GM12878 (cell line): ENCODE results near the gene SPRED2. TPM values are rescaled to one million over a fixed set of nuclear protein-coding genes. Genes with fewer than 3 reads are reported as not detected.

ENCODE experiments used
- ATAC-seq: fragments of 200-7000 bp; cut with Tn5 transposase; 3 replicates; pipeline ENCODE4 v1.9.1; 2020; ENCODE audit warnings: mild to moderate bottlenecking, moderate library complexity
- BruUV-seq: library from RNA; stranded (reverse); fragments of 400-500 nt; replicated peaks from 2 replicates; lab custom pipeline; 2021; lab: Mats Ljungman, UMichigan
- CTCF ChIA-PET: fragments of 300-600 bp; sonication (Branson Sonifier 250); formaldehyde crosslinking; extraction: SDS; loops from one replicate; lab custom pipeline; 2021; ENCODE audit warnings: inconsistent platforms; lab: Yijun Ruan, JAX
- POLR2A ChIA-PET: fragments of 350-600 bp; formaldehyde crosslinking; extraction: SDS; loops from one replicate; lab custom pipeline; 2021; ENCODE audit warnings: inconsistent platforms; lab: Charles Lee
- RAD21 ChIA-PET: fragments of 300-600 bp; sonication (Branson Sonifier 250); formaldehyde crosslinking; loops from one replicate; lab custom pipeline; 2023; ENCODE audit warnings: antibody characterized with exemption; ENCODE audit not compliant: unreplicated experiment; lab: Charles Lee
- SMC1A ChIA-PET: fragments of 300-600 bp; sonication (Branson Sonifier 250); formaldehyde crosslinking; loops from one replicate; lab custom pipeline; 2023; ENCODE audit not compliant: unreplicated experiment, uncharacterized antibody; lab: Charles Lee
- DNase-seq: peaks from one replicate; pipeline ENCODE4 v3.0.0-alpha.2; 2011; ENCODE audit warnings: low read depth, low spot score
- FAIRE-seq: peaks from 3 replicates; lab custom pipeline; 2011; peaks lifted over from hg19 to GRCh38; lab: Jason Lieb, UNC
- H2AFZ ChIP-seq: 2 replicates; pipeline ENCODE4 v1.6.0; 2011; ENCODE audit warnings: low read depth, low read length, control low read depth; ENCODE audit not compliant: control insufficient read depth
- H3K27ac ChIP-seq: 2 replicates; pipeline ENCODE4 v1.5.1; 2011; ENCODE audit warnings: control low read depth; ENCODE audit not compliant: control insufficient read depth, insufficient read depth
- H3K27me3 ChIP-seq, 2 experiments: replicated peaks in 1 of 2; 2 replicates each; pipeline versions ENCODE4 v1.6.0 to v1.6.1; 2011; ENCODE audit warnings: low read length in 1 of 2; ENCODE audit not compliant: control insufficient read depth in 2 of 2, insufficient read depth in 2 of 2
- H3K36me3 ChIP-seq, 2 experiments: 2 replicates each; pipeline ENCODE4 v1.5.1; 2011; ENCODE audit warnings: low read length in 1 of 2; ENCODE audit not compliant: control insufficient read depth in 2 of 2, insufficient read depth in 2 of 2
- H3K4me1 ChIP-seq: 2 replicates; pipeline ENCODE4 v1.6.1; 2011; ENCODE audit warnings: mild to moderate bottlenecking, low read length, moderate library complexity, mixed read lengths; ENCODE audit not compliant: control insufficient read depth, insufficient read depth
- H3K4me2 ChIP-seq: 2 replicates; pipeline ENCODE4 v1.6.0; 2011; ENCODE audit warnings: control low read depth; ENCODE audit not compliant: control insufficient read depth, insufficient read depth
- H3K4me3 ChIP-seq: fragments of 200-600 bp; sonication (generic); 2 replicates; pipeline ENCODE4 v1.5.1; 2016
- H3K79me2 ChIP-seq: 2 replicates; pipeline ENCODE4 v1.6.0; 2011; ENCODE audit warnings: low read length; ENCODE audit not compliant: control insufficient read depth, insufficient read depth
- H3K9ac ChIP-seq: 2 replicates; pipeline ENCODE4 v1.8.0; 2011; ENCODE audit warnings: low read length, control low read depth, mixed read lengths; ENCODE audit not compliant: control insufficient read depth, insufficient read depth
- H3K9me3 ChIP-seq: replicated peaks from 3 replicates; pipeline ENCODE4 v1.5.1; 2011; ENCODE audit warnings: mild to moderate bottlenecking, low read length; ENCODE audit not compliant: control insufficient read depth, insufficient read depth
- H4K20me1 ChIP-seq: 2 replicates; pipeline ENCODE4 v1.6.0; 2011; ENCODE audit not compliant: control insufficient read depth, insufficient read depth
- ATF2 ChIP-seq: IDR thresholded peaks from 2 replicates; pipeline ENCODE4 v1.6.1; 2012; ENCODE audit warnings: low read length, inconsistent platforms
- ETV6 ChIP-seq, 2 experiments: fragments of 450-650 bp in 1 of 2; IDR thresholded peaks in 1 of 2; conservative IDR thresholded peaks in 1 of 2; 2 replicates each; pipeline ENCODE4 v1.6.1; 2014; ENCODE audit warnings: antibody characterized with exemption in 1 of 2, borderline replicate concordance in 1 of 2, low read depth in 1 of 2, mild to moderate bottlenecking in 1 of 2, moderate library complexity in 1 of 2
- FOXM1 ChIP-seq: IDR thresholded peaks from 2 replicates; pipeline ENCODE4 v1.6.1; 2012; ENCODE audit warnings: low read depth, mild to moderate bottlenecking, inconsistent platforms, low read length, moderate library complexity
- IKZF2 ChIP-seq, 2 experiments: fragments of 450-650 bp; IDR thresholded peaks; 2 replicates each; pipeline ENCODE4 v1.6.1; 2017; ENCODE audit warnings: mild to moderate bottlenecking in 2 of 2, moderate library complexity in 2 of 2
- IRF3 ChIP-seq: fragments of 450-650 bp; IDR thresholded peaks from 2 replicates; pipeline ENCODE4 v1.6.1; 2014; ENCODE audit warnings: mild to moderate bottlenecking
- MEF2A ChIP-seq: IDR thresholded peaks from 2 replicates; pipeline ENCODE4 v1.6.1; 2011; ENCODE audit warnings: low read depth, mild to moderate bottlenecking, low read length, moderate library complexity; ENCODE audit not compliant: insufficient read depth
- MLLT1 ChIP-seq: fragments of 450-650 bp; IDR thresholded peaks from 2 replicates; pipeline ENCODE4 v1.6.1; 2016; ENCODE audit warnings: mild to moderate bottlenecking
- MXI1 ChIP-seq: fragments of 150-350 bp; IDR thresholded peaks from 2 replicates; pipeline ENCODE4 v1.6.1; 2011; ENCODE audit warnings: low read depth, mild to moderate bottlenecking, inconsistent platforms, low read length, improper control_type of control experiment
- POLR2AphosphoS2 ChIP-seq: IDR thresholded peaks from 2 replicates; pipeline ENCODE4 v1.6.1; 2011; ENCODE audit warnings: low read depth, mild to moderate bottlenecking, low read length, improper control_type of control experiment, moderate library complexity
- SIN3A ChIP-seq: IDR thresholded peaks from 2 replicates; pipeline ENCODE4 v1.6.1; 2012; ENCODE audit warnings: low read depth, low read length, improper control_type of control experiment
- TCF7 ChIP-seq: IDR thresholded peaks from 2 replicates; pipeline ENCODE4 v1.6.1; 2014; ENCODE audit warnings: antibody characterized with exemption, borderline replicate concordance
- ZNF384 ChIP-seq: IDR thresholded peaks from 2 replicates; pipeline ENCODE4 v1.6.1; 2012; ENCODE audit warnings: low read depth, mild to moderate bottlenecking, low read length, improper control_type of control experiment, borderline replicate concordance
- WGBS: methylation state at CpG from one replicate; pipeline ENCODE4 v1.1.6; 2016; ENCODE audit warnings: low lambda C conversion rate; ENCODE audit not compliant: insufficient replicate concordance, insufficient coverage; ENCODE audit errors: missing lambda C conversion rate; 5-methylcytosine and 5-hydroxymethylcytosine counted together
- in situ Hi-C: fragments of 300-500 bp; cut with MboI; formaldehyde crosslinking; loops from 9 replicates; pipeline ENCODE4 v1.14.3; 2018; ENCODE audit warnings: mixed read lengths
- intact Hi-C: fragments of 100-400 bp; cut with micrococcal nuclease; formaldehyde crosslinking; loops from one replicate; pipeline ENCODE4 v1.14.2; 2022; ENCODE audit not compliant: unreplicated experiment
- polyA plus RNA-seq, 11 experiments: library from polyadenylated mRNA; depleted of rRNA in 4 of 11; unstranded in 6 of 11; stranded (reverse) in 5 of 11; fragments of >200 nt; fragmentation: Nextera tagmentation in 4 of 11; fragmentation: Illumina TruSeq in 1 of 11; extraction: Ambion mirVana in 4 of 11; extraction: Trizol in 1 of 11; gene quantifications; 1 replicate in 1 of 11; 2 replicates in 10 of 11; pipeline versions ENCODE4 v1.2.1 to v1.2.3, GENCODE V29; 2011 to 2016; ENCODE audit warnings: inconsistent platforms in 2 of 11, missing spikeins in 2 of 11, low read depth in 1 of 11
- total RNA-seq, 4 experiments: library from RNA; depleted of rRNA in 3 of 4; stranded (reverse); fragments of >200 nt in 3 of 4; fragmentation: Illumina TruSeq in 1 of 4; extraction: Trizol in 1 of 4; gene quantifications; 2 replicates each; pipeline versions ENCODE4 v1.2.1 to v1.2.3, GENCODE V29; 2013 to 2021

SPRED2 gene
- total and polyA plus RNA-seq, 10 of the 15 experiments (the other 5 are each of a cell fraction or from before 2014, with no cell fraction given) = 3.0 to 23.9 (median 9.7) TPM

GRCh38 chr2:65334714-65335113 lies 97.7 kb downstream of the SPRED2 start:
- Histone ChIP-seq H3K27ac (no peak overlapping the region), H2AFZ (no peak overlapping the region), H3K4me1 (no peaks in the 10 kb centered on the region), H3K4me2 (no peak overlapping the region), H3K27me3 (no peaks in the 10 kb centered on the region), H3K9me3 (no peaks in the 10 kb centered on the region)
- SMC1A ChIA-PET = interaction anchor here (1.2 kb wide), 1 partner anchor 35 kb away, joined by 4 read pairs; no protein-coding TSS in a partner anchor
- ATAC-seq = no peak
- WGBS = 46% methylated on average over 4 of the region's 4 CpGs
- POLR2A ChIA-PET = no interaction called here
- RAD21 ChIA-PET = no interaction called here
- CTCF ChIA-PET = no interaction called here
- no TSS peak for BruUV-seq
- TF ChIP-seq ZNF384 (no peak), MLLT1 (no peak), TCF7 (no peak), IKZF2 (IDR thresholded peaks at IDR 0.05) (no peak), MXI1 (no peak), ATF2 (no peak), IRF3 (no peak), FOXM1 (no peak), ETV6 (conservative IDR thresholded peaks at IDR 0.05 in 1 of 2, IDR thresholded peaks at IDR 0.05 in 1 of 2; ENCODE audit: borderline replicate concordance in 1 of 2, low read depth in 1 of 2) (no peak), SIN3A (no peak), MEF2A (no peak), POLR2AphosphoS2 (no peak)
- TF ChIP-seq, all 136 proteins: peak for 0
- Histone ChIP-seq H3K9ac (no peak overlapping the region), H3K36me3 (peaks cover 1 to 2% of the 10 kb centered on the region in 2 experiments; a peak in 2 of 4 replicates), H3K4me3 (no peak overlapping the region), H3K79me2 (no peaks in the 10 kb centered on the region), H4K20me1 (no peaks in the 10 kb centered on the region)
- intact Hi-C loops = no loop called here
- in situ Hi-C loops = no loop called here
- no peak for FAIRE-seq
- no peak for DNase-seq
